ENCODE data around the gene PRDM16. TPM values are rescaled to one million over a fixed set of nuclear protein-coding genes. Genes with fewer than 3 reads are reported as not detected.

The PRDM16 gene
- polyA plus RNA-seq, 1 donor from 2014 or later = 0.21 TPM

- no peak overlapping the region for H3K27ac ChIP-seq (ENCODE audit: low read length)
Measured at GRCh38 chr1:3338725-3339070, 269.7 kb downstream of the PRDM16 start.

GRCh38 chr1:3339856-3340255 is 270.9 kb downstream of the PRDM16 start:
- Histone ChIP-seq H3K9me3 (ENCODE audit: low read length) (no peaks in the 10 kb centered on the region), H3K4me2 (ENCODE audit: low read length) (no peak overlapping the region), H3F3A (ENCODE audit: insufficient read depth, low read length, poor library complexity, severe bottlenecking) (no peaks in the 10 kb centered on the region), H3K79me2 (replicated peaks; ENCODE audit: insufficient read depth, low read length) (peaks cover 6% of the 10 kb centered on the region), H3K27me3 (ENCODE audit: insufficient read depth, low read depth, low read length) (no peaks in the 10 kb centered on the region), H2AFZ (ENCODE audit: low read depth, low read length) (no peak overlapping the region), H3K4me3 (ENCODE audit: low read length) (no peak overlapping the region), H4K20me1 (ENCODE audit: insufficient read depth) (no peaks in the 10 kb centered on the region), H3K27ac (ENCODE audit: low read length) (no peak overlapping the region), H3K9ac (ENCODE audit: low read length) (no peak overlapping the region), H3K36me3 (ENCODE audit: insufficient read depth, low read length) (no peaks in the 10 kb centered on the region), H3K9me2 (ENCODE audit: insufficient read depth, low read length) (no peaks in the 10 kb centered on the region)
- TF ChIP-seq REST (IDR thresholded peaks at IDR 0.05; ENCODE audit: borderline replicate concordance) = no peak
- TF ChIP-seq EP300 (conservative IDR thresholded peaks at IDR 0.05; ENCODE audit: poor library complexity, severe bottlenecking) = no peak
- TF ChIP-seq TAF1 (IDR thresholded peaks at IDR 0.05; ENCODE audit: low read depth) = no peak
- no peak for TF ChIP-seq SMC3 (conservative IDR thresholded peaks at IDR 0.05; ENCODE audit: poor library complexity)
- TF ChIP-seq RAD21 (conservative IDR thresholded peaks at IDR 0.05) = no peak
- TF ChIP-seq MXI1 (conservative IDR thresholded peaks at IDR 0.05; ENCODE audit: poor library complexity, severe bottlenecking) = no peak
- no peak for TF ChIP-seq POLR2AphosphoS5 (IDR thresholded peaks at IDR 0.05)
- TF ChIP-seq CTCF (IDR thresholded peaks at IDR 0.05; ENCODE audit: poor library complexity, severe bottlenecking) = no peak

More at GRCh38 chr1:3338725-3339070, 269.7 kb downstream of the PRDM16 start:
- Histone ChIP-seq H3K9me2 (ENCODE audit: insufficient read depth, low read length) (no peaks in the 10 kb centered on the region), H3K27me3 (ENCODE audit: insufficient read depth, low read depth, low read length) (no peaks in the 10 kb centered on the region), H3K79me2 (replicated peaks; ENCODE audit: insufficient read depth, low read length) (no peaks in the 10 kb centered on the region), H3K36me3 (ENCODE audit: insufficient read depth, low read length) (no peaks in the 10 kb centered on the region), H2AFZ (ENCODE audit: low read depth, low read length) (no peak overlapping the region), H3K4me2 (ENCODE audit: low read length) (no peak overlapping the region), H3K9me3 (ENCODE audit: low read length) (no peaks in the 10 kb centered on the region), H3K9ac (ENCODE audit: low read length) (no peak overlapping the region), H3F3A (ENCODE audit: insufficient read depth, low read length, poor library complexity, severe bottlenecking) (no peaks in the 10 kb centered on the region), H4K20me1 (ENCODE audit: insufficient read depth) (no peaks in the 10 kb centered on the region), H3K4me3 (ENCODE audit: low read length) (no peak overlapping the region)
- TF ChIP-seq EZH2 (IDR thresholded peaks at IDR 0.05; ENCODE audit: borderline replicate concordance, insufficient read depth, low read length, poor library complexity, severe bottlenecking) (no peak), RAD21 (conservative IDR thresholded peaks at IDR 0.05) (no peak), EP300 (conservative IDR thresholded peaks at IDR 0.05; ENCODE audit: poor library complexity, severe bottlenecking) (no peak), REST (IDR thresholded peaks at IDR 0.05; ENCODE audit: borderline replicate concordance) (no peak), MXI1 (conservative IDR thresholded peaks at IDR 0.05; ENCODE audit: poor library complexity, severe bottlenecking) (no peak), CTCF (IDR thresholded peaks at IDR 0.05; ENCODE audit: poor library complexity, severe bottlenecking) (no peak), SMC3 (conservative IDR thresholded peaks at IDR 0.05; ENCODE audit: poor library complexity) (no peak), POLR2AphosphoS5 (IDR thresholded peaks at IDR 0.05) (no peak)

All from neural cell (in vitro differentiated cells).